ENCODE measurements around the gene HDDC3. TPM values are rescaled to one million over a fixed set of nuclear protein-coding genes. Genes with fewer than 3 reads are reported as not detected.

HDDC3 gene
- polyA plus RNA-seq, 1 donor (not counting 4 experiments of a cell fraction or from before 2014, with no cell fraction given), result 11.8 TPM

DNA sequence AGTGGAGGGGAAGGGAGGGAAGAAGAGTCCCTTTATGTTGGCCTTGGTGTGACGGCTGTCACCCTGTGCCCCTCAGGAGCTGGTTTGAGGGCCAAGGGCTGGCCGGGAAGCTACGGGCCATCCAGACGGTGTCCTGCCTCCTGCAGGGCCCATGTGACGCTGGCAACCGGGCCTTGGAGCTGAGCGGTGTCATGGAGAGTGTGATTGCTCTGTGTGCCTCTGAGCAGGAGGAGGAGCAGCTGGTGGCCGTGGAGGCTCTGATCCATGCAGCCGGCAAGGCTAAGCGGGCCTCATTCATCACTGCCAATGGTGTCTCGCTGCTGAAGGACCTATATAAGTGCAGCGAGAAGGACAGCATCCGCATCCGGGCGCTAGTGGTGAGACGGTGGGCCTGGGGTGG, 14.2 kb upstream of the HDDC3 start:
- DNase-seq (ENCODE audit: low read depth, low spot score) (no peak), FAIRE-seq (no peak)
- no peak overlapping the region for H2AFZ ChIP-seq (ENCODE audit: control insufficient read depth, low read length)
- peaks cover 4% of the 10 kb centered on the region for H3K4me1 ChIP-seq (ENCODE audit: control insufficient read depth, extremely low read depth, insufficient read depth, low read length)
- no peak overlapping the region for H3K4me2 ChIP-seq (ENCODE audit: control insufficient read depth, extremely low read depth, insufficient read depth, low read depth, low read length)
- no peak overlapping the region for H3K4me3 ChIP-seq (ENCODE audit: control insufficient read depth in 2 of 3, extremely low read depth in 1 of 3, insufficient read depth in 2 of 3, low read depth in 1 of 3, low read length in 3 of 3)
- no peak for TF ChIP-seq CTCF (optimal IDR thresholded peaks at IDR 0.05 in 1 of 3, IDR thresholded peaks at IDR 0.05 in 1 of 3, conservative IDR thresholded peaks at IDR 0.05 in 1 of 3; ENCODE audit: extremely low read depth in 1 of 3, insufficient read depth in 2 of 3, low read length in 3 of 3)
- TF ChIP-seq EZH2 (IDR thresholded peaks at IDR 0.05; ENCODE audit: low read length), result no peak
- no peaks in the 10 kb centered on the region for H3K9me3 ChIP-seq (ENCODE audit: control insufficient read depth, low read depth, low read length)
- H3K9me1 ChIP-seq (ENCODE audit: control insufficient read depth, extremely low read depth, insufficient read depth, low read length), result no peaks in the 10 kb centered on the region
- no peak overlapping the region for H3K27ac ChIP-seq (ENCODE audit: control insufficient read depth, insufficient read depth, low read length)
- H3K27me3 ChIP-seq (ENCODE audit: control insufficient read depth, extremely low read depth, insufficient read depth, low read length), result no peaks in the 10 kb centered on the region
- H3K79me2 ChIP-seq (ENCODE audit: control insufficient read depth, insufficient read depth, low read length), result no peaks in the 10 kb centered on the region
- no peaks in the 10 kb centered on the region for H4K20me1 ChIP-seq (ENCODE audit: control insufficient read depth, extremely low read depth, insufficient read depth, low read length)
- H3K36me3 ChIP-seq (ENCODE audit: control insufficient read depth in 2 of 2, extremely low read depth in 1 of 2, insufficient read depth in 2 of 2, low read length in 2 of 2), result peaks cover 41 to 55% of the 10 kb centered on the region in 2 experiments
- H3K9ac ChIP-seq (ENCODE audit: control insufficient read depth, extremely low read depth, insufficient read depth, low read length), result no peak overlapping the region
- dilution Hi-C loops (cut with MboI; ENCODE audit: extremely low pct_ligation_motif_present, low sequenced_read_pairs), result no loop called here

GRCh38 chr15:90945091-90945490, 12.7 kb upstream of the HDDC3 start:
- peaks cover 43 to 54% of the 10 kb centered on the region in 2 experiments for H3K36me3 ChIP-seq (ENCODE audit: control insufficient read depth in 2 of 2, extremely low read depth in 1 of 2, insufficient read depth in 2 of 2, low read length in 2 of 2)

More at GRCh38 chr15:90945091-90945490, 12.7 kb upstream of the HDDC3 start:
- Histone ChIP-seq H3K27me3 (ENCODE audit: control insufficient read depth, extremely low read depth, insufficient read depth, low read length) (no peaks in the 10 kb centered on the region), H4K20me1 (ENCODE audit: control insufficient read depth, extremely low read depth, insufficient read depth, low read length) (no peaks in the 10 kb centered on the region), H3K9me3 (ENCODE audit: control insufficient read depth, low read depth, low read length) (no peaks in the 10 kb centered on the region), H2AFZ (ENCODE audit: control insufficient read depth, low read length) (no peak overlapping the region), H3K79me2 (ENCODE audit: control insufficient read depth, insufficient read depth, low read length) (no peaks in the 10 kb centered on the region), H3K4me2 (ENCODE audit: control insufficient read depth, extremely low read depth, insufficient read depth, low read depth, low read length) (no peak overlapping the region), H3K4me3 (ENCODE audit: control insufficient read depth in 2 of 3, extremely low read depth in 1 of 3, insufficient read depth in 2 of 3, low read depth in 1 of 3, low read length in 3 of 3) (no peak overlapping the region), H3K4me1 (ENCODE audit: control insufficient read depth, extremely low read depth, insufficient read depth, low read length) (peaks cover 4% of the 10 kb centered on the region), H3K9me1 (ENCODE audit: control insufficient read depth, extremely low read depth, insufficient read depth, low read length) (no peaks in the 10 kb centered on the region), H3K9ac (ENCODE audit: control insufficient read depth, extremely low read depth, insufficient read depth, low read length) (no peak overlapping the region), H3K27ac (ENCODE audit: control insufficient read depth, insufficient read depth, low read length) (no peak overlapping the region)
- dilution Hi-C loops (cut with MboI; ENCODE audit: extremely low pct_ligation_motif_present, low sequenced_read_pairs), result no loop called here
- DNase-seq (ENCODE audit: low read depth, low spot score) (no peak), FAIRE-seq (no peak)
- TF ChIP-seq EZH2 (IDR thresholded peaks at IDR 0.05; ENCODE audit: low read length), result no peak
- TF ChIP-seq CTCF (optimal IDR thresholded peaks at IDR 0.05 in 1 of 3, IDR thresholded peaks at IDR 0.05 in 1 of 3, conservative IDR thresholded peaks at IDR 0.05 in 1 of 3; ENCODE audit: extremely low read depth in 1 of 3, insufficient read depth in 2 of 3, low read length in 3 of 3), result no peak
